ENCODE data around the gene FUNDC2.

FUNDC2 gene

DNA sequence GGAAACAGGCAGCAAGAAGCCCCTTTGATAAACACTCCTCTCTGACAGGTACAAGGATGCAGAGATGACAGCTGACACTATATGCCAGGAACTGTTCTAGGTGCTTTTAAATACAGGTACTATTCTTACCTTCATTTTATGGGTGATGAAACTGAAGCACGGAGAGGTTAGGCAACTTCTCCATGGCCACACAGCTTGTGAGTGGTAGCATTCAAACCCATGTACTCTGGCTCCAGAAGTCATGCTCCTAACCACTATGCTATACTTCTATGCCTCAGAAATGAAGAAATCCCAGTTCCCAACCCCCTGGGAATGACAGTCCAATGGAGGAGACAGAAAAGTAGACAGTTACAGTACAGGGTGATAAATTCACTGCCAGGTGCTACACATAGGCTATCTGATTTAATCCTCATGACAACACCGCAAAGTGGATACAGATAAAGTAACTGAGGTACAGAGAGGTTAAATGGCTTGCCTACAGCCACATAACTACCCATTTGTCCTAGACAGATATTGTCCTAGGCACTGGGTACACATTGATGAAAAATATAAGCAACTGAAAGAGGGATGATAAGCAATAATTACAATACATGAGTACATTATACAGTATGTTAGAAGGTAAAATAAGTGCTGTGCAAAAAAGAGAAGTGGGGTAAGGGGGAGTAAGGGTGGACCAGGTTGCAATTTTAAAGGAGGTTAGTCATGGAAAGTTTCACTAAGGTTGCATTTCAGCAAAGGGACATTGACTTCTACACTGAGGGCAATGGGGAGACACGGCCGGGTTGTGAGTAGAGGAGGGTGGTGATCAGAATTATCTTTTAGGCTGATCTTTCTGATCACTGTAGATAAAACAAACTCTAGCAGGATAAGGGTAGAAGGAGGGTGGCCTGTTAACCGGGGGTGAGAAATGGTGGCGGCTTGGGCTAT lies 2.5 kb upstream of the FUNDC2 start:
- no peak for DNase-seq

DNA sequence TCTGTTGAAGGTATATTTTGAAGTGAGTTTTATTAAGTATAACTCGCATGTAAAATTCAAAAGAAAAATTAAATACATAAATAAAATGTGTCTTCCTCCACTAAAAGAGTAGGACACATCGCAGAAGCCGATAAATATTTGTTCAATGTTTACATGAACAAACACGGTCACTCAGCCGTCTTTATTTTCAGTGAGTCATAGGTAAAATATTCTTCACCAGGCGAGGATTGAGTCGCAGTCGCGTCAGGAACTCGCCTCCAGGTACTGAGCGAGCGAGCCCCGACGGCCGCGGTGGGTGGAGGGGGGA lies 271 bp upstream of the FUNDC2 start:
- no peak for DNase-seq

DNA sequence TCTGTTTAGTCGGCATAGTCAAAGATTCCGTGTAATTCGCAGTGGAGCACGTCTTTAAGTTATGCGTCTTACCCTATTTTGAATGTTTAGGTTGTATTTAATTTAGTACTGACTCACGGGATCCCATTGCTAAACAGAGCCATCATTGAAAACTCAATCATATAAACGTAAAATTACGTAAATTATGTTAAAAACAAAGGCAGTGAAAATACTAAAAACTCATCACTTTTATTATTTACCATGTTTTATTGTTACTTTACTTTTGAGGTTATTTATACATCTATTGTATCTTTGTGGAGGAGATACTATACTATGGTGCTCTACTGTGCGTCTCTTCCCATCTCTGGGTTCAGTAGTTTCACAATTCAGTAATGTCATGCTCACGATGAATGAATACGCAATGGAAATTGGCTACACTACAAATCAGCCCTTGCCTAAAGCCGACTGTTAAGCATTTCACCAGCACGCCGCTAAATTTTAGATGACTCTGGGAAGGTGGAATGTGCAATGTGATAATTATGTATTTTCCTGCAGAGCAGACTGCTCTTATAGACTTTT lies 944 bp downstream of the FUNDC2 start:
- DNase-seq: peak in 1 of 2 donors; percentile 40

DNA sequence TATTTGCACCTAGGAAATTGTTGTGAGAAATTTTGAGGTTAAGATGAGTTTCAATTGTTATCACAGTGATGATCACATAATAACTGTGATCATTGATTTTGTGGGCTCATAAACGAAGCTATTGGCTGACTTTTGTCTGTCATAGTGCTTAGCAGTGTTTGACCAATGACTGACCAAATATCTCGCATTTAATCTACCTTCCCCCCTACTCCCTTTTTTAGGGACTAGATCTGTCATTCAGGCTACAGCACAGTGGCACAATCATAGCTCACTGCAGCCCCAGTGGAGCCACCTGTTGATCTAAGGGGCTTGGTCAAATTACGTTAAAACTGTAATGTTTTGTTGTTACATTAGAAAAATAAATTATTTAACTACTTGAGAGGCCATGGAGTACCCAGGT lies 1.5 kb downstream of the FUNDC2 start:
- DNase-seq: no peak

DNA sequence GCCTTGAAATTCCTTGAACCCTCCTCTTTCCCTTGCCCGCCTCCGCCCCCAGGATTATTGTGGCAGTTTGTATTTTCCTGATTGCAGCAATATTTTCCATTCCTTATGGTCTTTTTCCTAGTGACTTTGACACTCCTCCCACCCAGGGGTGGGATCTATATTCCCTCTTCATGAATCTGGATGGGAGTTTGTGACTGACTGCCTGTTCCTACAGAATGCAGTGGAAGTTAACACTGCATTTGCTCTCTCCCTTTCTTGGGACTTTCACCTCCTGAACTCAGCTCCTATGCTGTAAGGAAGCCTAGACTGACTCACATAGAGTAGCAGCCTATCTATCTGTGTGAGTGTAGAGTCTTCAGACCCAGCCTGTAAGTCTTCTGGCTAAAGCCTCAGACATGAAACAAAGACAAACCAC lies 2.2 kb downstream of the FUNDC2 start:
- DNase-seq: no peak

DNA sequence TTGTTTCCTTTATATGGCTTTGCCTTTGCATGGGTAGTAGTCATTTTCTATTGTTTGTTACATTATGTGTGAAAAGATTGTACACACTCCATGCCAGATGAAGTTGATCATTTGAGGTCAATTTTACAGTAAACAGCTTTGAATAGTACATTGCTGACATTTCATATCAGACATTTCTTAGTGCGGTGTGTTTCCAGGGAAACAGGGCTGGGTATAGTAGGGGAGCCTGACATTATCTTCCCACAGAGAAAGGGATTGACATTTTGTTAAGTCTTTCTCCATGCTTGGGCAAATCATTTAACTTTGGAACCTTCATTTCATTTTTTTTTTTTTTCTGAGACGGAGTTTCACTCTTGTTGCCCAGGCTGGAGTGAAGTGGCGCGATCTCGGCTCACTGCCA lies 5.0 kb downstream of the FUNDC2 start:
- no peak for DNase-seq

DNA sequence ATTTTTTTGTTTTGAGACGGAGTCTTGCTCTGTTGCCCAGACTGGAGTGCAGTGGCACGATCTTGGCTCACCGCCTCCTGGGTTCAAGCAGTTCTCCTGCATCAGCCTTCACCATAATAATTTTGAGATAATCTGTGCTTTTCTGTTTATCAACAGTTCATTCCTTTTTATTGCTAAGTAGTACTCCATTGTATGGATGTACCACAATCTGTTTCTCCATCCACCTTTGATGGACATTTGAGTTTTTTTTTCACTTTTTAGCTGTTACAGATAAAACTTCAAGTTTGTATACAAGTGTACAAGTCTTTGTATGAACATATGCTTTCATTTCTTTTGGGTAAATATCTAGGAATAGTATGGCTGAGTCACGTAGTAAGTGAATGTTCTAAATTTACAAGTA lies 9.0 kb downstream of the FUNDC2 start:
- DNase-seq: no peak

DNA sequence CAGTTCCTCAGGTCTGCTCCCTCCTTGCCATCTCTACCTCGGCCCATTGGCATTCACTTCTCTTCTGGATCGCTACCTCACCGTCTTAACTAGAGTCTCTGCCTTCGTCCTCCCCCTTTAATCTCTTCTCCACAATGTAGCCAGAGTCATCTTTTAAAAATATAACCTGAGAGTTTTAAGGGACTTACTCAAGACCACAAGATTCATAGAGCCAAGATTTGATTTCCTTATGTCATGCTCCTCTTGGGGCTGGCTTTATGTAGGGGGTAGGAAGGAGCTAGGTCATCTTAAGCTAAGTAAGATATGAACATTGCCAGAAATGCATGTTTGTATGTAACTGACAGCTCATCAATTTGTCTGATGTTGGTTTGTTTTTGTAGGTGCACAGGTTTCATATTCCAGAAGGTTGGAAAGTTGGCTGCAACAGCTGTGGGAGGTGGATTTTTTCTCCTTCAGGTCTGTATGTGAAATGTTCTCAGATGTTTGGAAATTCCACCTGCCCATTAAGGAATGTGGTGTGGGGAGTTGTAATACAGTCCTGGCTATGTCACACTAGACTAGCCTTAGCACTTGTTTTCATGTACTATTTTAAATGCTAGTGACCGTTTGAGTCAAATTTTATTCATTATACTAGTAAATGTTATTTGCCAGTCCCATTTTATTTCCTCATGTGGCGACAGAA lies 19.6 kb downstream of the FUNDC2 start:
- DNase-seq: no peak

DNA sequence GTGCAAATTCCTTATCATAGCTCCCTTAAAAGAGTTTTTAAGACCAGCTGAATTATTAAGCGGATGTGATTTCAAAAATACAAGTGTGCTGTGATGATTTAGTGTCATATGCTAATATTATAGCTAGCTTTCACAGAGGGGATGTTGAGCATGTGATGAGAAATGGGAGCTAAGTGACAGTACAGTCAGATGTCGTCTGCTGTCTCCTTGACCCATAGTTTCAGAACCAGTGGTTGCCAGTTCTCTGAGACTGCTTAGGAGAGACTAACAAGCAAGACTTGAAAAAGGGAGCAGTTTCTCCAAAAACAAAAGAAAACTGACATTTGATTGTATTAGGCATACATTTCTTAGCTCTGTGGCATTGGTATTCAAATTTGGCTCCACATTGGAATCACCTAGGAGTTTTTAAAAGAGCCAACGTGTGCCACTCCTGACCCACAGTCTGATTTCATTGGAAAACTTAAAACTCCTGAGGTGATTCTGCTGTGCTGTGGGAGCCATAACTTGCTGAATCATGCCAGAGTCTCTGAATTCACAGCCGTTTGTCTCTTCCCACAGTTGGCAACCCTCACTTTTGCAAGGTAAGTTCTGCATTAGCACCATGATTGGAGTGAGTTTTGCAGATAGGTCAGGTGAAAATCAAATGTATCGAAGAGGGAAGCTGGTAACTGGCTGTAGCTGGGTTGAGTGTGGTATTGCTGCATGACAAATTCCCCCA lies 20.3 kb downstream of the FUNDC2 start:
- DNase-seq: no peak

DNA sequence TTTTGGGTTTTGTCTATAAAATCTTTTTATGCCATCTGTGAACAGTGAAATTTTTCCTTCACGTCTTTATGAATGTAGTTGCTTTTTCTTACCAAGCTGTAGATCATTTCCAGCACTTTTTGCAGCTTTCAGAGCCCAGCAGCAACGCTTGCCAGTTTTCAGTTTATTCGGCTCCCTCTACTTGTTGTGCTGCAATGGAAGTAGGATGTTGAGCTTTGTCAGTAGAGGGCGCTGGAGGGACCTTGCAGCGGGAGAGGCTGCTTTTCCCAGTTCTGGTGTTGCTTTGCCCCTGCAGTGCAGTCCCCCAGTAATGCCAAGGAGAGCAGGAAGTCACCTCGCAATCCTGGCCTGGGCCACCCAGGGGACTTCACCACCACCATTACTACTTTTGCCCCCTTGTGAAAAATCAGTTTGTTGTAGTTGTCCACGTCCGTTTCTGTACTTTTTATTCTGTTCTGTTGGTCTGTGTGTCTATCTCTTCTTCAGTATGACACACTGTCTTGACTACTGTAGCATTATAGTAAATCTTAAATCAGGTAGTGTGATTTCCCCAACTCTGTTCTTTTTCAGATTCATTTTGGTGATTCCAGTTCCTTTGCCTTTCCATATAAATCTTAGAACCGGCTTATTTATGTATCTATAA lies 22.5 kb downstream of the FUNDC2 start:
- DNase-seq: peak; percentile 40 to 63

DNA sequence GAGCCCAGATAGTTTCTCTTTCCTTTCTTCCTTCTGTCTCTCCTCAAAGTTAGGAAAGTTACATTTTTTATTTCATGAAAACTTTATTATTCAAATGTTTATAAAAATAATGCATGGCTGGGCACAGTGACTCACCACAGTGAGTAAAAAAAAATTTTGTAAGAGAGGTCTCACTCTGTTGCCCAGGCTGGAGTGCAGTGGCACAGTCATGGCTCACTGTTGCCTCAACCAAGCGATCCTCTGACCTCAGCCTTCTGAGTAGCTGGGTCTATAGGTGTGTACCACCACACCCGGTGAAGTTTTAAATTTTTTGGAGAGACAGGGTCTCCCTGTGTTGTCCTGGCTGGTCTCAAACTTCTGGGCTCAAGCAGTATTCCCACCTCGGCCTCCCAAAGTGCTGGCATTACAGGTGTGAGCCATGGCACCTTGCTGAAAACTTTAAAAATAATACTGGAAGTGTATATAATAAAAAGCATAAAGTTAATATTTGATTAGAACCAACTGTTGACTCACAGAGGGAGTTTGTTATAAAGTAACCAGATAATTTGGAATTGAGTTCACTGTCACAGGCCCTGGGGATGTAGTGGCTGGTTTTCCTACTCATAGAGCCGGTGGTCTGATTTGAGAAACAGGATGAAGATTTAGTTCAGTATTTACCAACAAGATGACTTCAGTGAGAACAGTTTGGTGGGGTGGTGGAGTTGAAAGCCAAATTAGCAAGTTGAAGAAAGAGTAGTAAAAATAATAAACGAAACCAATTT lies 26.3 kb downstream of the FUNDC2 start:
- no peak for DNase-seq

DNA sequence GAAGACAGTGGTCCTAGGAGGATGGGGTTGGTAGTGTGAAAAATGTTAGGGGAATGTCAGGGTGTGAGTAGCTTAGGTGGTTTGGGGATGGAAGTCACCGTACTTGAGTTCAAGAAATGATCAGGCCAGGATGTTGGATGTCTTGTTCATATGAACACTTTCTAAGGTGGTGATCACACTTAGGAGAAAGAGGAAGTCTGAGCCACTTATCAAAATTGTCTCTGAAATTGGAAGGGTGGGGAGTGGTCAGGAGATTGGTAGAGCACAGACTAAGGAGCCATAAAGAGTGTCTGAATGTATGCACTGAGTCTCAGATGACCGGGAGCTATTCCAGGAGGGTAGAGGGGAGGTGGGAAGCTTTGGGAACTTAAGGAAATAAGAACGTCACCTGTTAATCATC lies 27.0 kb downstream of the FUNDC2 start:
- no peak for DNase-seq

DNA sequence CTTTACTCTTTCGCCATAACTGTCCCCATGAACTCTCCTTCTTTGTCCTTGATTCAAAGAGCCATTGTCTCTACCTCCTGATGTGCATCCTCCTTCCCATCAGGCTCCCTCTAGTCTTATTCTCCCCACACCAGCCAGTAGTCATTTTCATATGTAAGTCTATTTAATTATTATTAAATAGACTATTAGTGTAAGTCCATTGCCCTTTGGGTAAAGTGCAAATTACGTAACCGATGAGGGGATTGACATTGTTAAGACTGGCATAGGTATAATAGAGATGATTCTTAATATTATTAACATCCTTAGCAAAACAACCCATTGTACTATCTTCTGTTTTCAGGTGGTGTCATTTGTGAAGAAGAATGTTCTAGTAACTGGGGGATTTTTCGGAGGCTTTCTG lies 27.6 kb downstream of the FUNDC2 start:
- DNase-seq: no peak

DNA sequence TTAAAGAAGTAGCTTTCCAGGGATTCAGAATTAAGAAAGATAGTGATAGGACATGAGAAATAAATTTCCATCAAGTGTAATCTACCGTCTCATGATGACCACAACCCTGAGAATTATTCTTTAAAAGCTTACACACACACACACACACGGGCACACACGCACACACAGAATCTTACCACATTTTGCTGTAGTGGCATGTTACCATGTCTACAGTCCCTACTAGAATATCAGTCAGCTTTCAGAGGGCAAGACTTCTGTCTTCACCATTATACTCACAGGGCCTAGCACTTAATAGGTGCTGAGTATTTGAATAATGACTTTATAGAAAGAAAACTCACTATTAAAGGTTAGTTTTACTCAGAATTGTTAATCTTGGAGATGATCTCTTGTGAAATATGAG lies 28.9 kb downstream of the FUNDC2 start:
- no peak for DNase-seq

DNA sequence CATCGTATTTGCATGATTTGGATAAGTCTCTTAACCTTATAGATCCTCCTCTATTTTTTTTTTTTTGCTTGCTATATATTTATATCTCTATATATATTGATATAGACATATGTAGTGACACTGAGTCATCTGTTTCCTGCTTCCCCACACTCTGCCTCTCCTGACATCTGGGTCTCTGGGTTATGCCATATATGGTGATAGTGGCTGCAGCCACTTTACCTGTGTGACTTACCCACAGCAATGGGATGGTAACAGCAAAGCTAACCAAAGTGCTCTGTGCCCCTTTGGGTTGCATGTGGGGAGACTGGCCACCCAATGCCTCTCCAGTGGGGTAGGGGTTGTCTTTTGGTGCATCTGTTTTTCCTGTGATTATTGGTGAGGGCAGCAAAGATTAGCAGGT lies 29.8 kb downstream of the FUNDC2 start:
- DNase-seq: peak in 1 of 2 donors; percentile 17

DNA sequence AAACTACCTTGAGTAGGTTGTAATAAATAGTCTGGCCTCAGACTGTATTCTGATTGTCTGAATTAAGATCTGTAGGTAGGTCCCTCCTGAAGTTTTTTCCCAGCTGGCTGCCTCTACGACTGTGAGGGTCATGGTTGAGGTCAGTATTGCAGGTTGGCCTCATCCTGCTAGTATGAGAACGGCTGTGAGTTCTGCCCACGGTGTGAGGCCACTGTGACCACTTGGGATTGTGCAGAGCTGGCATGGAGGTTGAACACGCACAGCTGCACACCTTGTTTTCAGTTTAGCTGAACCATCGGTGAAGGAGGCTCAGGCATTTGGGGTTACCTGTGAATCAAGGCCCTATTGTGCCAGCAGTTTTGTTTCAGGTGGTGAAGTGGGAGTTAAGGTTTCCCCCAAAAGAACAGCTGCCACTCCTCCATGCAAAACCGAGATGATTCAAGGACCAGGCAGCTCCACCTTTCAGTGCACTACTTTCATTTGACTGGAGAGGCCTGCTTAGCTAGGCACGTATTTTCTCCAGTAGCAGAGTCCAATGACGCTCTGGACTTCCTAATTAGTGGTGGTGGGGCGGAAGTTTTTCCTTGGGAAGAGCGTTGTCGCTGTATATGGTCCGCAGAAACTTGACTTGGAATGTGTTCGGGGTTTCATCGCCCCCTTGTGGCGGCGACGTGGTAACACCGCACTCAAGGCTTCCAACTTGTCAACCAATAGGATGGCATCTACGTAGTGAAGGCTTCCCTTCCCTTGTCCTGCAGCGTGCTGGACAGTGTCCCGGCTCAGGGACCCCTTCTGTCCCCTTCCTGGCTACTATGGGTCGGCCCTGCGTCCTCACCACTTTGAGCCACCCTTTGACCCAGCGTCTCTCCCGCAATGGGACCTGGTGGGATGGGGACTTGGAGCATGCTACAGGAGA lies 30.5 kb downstream of the FUNDC2 start:
- peak; percentile 45 to 65 for DNase-seq

DNA sequence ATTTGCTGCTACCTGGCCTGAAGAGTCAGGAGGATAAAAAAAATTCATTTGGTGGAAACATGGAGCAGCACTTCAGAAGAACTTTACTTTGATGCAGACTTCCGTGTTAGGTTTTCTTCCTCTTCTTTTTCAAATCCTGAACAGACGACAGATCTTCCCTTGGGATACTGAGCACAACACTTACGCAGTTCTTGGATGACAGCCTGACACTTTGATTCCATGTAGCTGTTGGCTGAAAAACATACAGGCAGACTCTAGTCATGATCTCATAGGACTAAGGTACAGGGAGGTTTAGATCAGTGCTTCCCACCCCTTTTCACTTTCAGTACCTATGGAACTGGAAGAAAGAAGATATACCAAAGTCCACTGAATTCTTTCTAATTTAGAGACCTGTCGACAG lies 35.1 kb downstream of the FUNDC2 start:
- no peak for DNase-seq

DNA sequence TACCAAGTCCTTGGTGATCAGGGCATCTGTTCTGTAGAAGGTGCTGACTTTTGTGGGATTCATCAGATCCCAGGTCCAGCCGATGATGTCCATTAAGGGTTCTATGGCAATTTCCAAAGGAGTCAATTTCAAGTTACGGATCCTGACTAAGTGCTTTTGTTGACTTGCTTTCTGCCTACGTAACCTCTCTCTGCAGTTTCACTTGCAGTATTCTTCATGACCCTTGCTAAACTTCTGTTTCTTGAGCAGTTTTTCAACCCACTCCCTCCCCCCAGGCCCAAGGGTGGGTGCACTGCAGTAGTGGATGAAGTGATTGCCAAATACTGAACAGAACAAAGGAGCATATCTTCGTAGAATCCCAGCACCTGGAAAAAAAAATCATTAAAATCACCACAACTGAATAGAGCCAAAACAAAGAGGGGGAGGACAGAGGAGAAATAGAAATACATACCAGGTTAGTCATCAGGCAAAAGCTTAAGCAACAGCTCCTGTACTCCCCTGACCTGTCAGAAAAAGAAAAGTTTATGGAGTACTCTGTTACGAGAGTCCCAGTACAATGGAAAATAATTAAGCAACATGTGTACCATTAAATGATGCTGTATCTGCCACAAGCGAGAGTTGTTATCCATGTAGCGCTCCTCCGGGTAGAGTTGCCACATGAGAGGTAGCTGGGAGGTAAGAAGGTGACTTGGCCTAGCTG lies 38.5 kb downstream of the FUNDC2 start:
- no peak for DNase-seq

DNA sequence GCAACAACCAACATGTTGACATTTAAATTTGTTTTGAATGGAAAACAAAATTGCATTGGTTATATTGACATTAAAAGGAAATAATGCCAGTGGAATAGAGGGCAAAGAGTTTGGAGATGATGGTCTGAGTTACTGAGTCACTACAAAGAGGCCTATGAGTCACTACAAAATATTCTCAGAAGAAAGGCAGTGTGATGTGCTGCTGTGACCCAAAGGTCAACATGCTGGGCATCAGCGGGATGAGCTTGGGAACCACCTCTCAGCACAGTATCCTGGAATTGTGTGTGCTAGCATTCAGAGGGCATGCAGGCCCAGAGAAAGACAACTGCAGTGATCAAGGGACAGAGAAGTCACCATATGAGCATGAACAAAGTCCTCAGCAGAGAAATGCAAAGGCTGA lies 41.5 kb downstream of the FUNDC2 start:
- DNase-seq: no peak

DNA sequence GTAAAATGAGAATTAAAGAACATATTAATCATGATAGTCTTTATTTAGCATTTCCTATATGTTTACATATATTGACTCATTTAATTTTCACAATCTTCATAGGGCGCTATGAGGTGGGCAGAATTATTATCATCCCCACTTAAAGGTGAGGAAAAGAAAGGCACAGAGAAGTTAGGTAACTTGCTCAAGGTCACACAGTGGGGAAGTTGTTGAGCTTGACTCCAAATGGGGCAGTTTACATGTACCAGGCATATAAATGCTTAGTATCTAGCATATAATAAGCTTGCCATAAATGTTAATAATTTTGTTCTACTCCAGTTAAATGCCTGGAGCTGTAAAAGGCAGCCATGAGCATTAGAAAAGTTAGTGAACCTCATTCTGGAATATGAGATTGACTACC lies 42.8 kb downstream of the FUNDC2 start:
- DNase-seq: no peak

DNA sequence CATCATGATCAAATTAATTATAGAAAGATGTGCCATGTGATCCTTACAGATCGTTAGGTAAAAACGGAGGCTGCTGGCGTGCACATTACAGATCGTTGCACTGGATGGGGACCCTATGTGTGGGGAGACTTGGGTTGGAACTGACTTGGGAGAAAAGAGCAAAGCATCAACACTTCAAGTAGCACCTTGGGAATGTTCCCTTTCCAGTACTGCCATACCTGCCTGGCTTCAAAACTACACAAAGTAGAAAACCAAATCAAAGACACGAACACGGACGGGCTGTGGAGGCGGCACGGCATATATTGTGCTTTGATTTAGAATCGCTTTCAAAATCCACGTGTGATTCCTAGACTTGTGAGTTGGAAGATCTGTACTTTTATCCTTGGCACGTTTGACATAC lies 43.4 kb downstream of the FUNDC2 start:
- no peak for DNase-seq
